OCI-LY7 (cell line): ENCODE results near the gene SHMT2.

Experiments
- EZH2phosphoT487 ChIP-seq: fragments of 200-600 bp; sonication (generic); IDR thresholded peaks from 2 replicates; pipeline ENCODE4 v1.6.1; 2018; ENCODE audit warnings: low read depth, borderline replicate concordance, mild to moderate bottlenecking, mixed run types, antibody characterized with exemption, low read length, moderate library complexity, mixed read lengths
- TF ChIP-seq, protein P1 (sequence below): fragments of 200-600 bp; sonication (generic); conservative IDR thresholded peaks from 2 replicates; pipeline ENCODE4 v1.5.1; 2014; ENCODE audit warnings: mild to moderate bottlenecking, antibody characterized with exemption, low read length, moderate library complexity, mixed read lengths

DNA sequence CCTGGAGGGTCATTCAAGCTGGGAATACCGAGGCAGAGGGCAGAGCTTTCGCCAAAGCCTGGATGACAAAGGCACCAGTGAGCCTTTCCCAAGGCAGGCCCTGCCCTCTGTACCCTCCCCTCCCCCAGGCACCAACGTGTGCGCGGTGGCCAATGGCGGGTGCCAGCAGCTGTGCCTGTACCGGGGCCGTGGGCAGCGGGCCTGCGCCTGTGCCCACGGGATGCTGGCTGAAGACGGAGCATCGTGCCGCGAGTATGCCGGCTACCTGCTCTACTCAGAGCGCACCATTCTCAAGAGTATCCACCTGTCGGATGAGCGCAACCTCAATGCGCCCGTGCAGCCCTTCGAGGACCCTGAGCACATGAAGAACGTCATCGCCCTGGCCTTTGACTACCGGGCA is 44.1 kb upstream of the SHMT2 start:
- TF ChIP-seq, protein P1, sequence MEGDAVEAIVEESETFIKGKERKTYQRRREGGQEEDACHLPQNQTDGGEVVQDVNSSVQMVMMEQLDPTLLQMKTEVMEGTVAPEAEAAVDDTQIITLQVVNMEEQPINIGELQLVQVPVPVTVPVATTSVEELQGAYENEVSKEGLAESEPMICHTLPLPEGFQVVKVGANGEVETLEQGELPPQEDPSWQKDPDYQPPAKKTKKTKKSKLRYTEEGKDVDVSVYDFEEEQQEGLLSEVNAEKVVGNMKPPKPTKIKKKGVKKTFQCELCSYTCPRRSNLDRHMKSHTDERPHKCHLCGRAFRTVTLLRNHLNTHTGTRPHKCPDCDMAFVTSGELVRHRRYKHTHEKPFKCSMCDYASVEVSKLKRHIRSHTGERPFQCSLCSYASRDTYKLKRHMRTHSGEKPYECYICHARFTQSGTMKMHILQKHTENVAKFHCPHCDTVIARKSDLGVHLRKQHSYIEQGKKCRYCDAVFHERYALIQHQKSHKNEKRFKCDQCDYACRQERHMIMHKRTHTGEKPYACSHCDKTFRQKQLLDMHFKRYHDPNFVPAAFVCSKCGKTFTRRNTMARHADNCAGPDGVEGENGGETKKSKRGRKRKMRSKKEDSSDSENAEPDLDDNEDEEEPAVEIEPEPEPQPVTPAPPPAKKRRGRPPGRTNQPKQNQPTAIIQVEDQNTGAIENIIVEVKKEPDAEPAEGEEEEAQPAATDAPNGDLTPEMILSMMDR = no peak
- TF ChIP-seq EZH2phosphoT487 = no peak
